ENCODE data around the gene LPP. TPM values are rescaled to one million over a fixed set of nuclear protein-coding genes. Genes with fewer than 3 reads are reported as not detected.

Gene LPP
- total and polyA plus RNA-seq, 2 of the 13 experiments (the other 11 are each of a cell fraction or from before 2014, with no cell fraction given) = 19.2 to 29.9 TPM

GRCh38 chr3:188746291-188746783, 592.4 kb downstream of the LPP start (continued):
- TF ChIP-seq HMG20B (CRISPR knock-in tag; conservative IDR thresholded peaks at IDR 0.05) (peak; percentile 93), ZBTB3 (CRISPR knock-in tag; IDR thresholded peaks at IDR 0.05; ENCODE audit: borderline replicate concordance, low read depth) (0 out of 2 replicates have a peak, but pooled peaks have one; percentile 41), PAX8 (CRISPR knock-in tag; IDR thresholded peaks at IDR 0.05; ENCODE audit: borderline replicate concordance) (no peak), FOXO4 (CRISPR knock-in tag; conservative IDR thresholded peaks at IDR 0.05) (no peak), NKX3-1 (CRISPR knock-in tag; IDR thresholded peaks at IDR 0.05) (peak; percentile 96), TCF7L2 (IDR thresholded peaks at IDR 0.05; ENCODE audit: low read depth, low read length) (peak; percentile 99), ELF3 (CRISPR knock-in tag; IDR thresholded peaks at IDR 0.05) (peak; percentile 86; the same call in 1 of the 2 replicates), NFATC3 (CRISPR knock-in tag; IDR thresholded peaks at IDR 0.05) (no peak), ZNF121 (CRISPR knock-in tag; IDR thresholded peaks at IDR 0.05) (no peak), PHF8 (CRISPR knock-in tag; IDR thresholded peaks at IDR 0.05) (no peak; the same call in 1 of the 2 replicates), FUBP1 (CRISPR knock-in tag; IDR thresholded peaks at IDR 0.05; ENCODE audit: borderline replicate concordance) (no peak), GATAD1 (CRISPR knock-in tag; IDR thresholded peaks at IDR 0.05) (no peak; the same call in none of the 2 replicates), ARID4A (CRISPR knock-in tag; IDR thresholded peaks at IDR 0.05; ENCODE audit: borderline replicate concordance) (no peak; the same call in 1 of the 2 replicates), ZNF563 (CRISPR knock-in tag; IDR thresholded peaks at IDR 0.05) (no peak), AHR (CRISPR knock-in tag; IDR thresholded peaks at IDR 0.05) (no peak; the same call in 1 of the 2 replicates), CTCF (CRISPR knock-in tag; IDR thresholded peaks at IDR 0.05) (no peak), ARID3A (IDR thresholded peaks at IDR 0.05; ENCODE audit: low read depth, low read length) (peak; percentile 99), MAZ (IDR thresholded peaks at IDR 0.05; ENCODE audit: borderline replicate concordance, low read depth, low read length) (no peak), MAZ (CRISPR knock-in tag; IDR thresholded peaks at IDR 0.05; ENCODE audit: low read depth) (peak; percentile 45; the same call in 1 of the 2 replicates)
